SK-N-SH treated with all-trans-retinoic acid at 6 μM for 48 hours (cell line): ENCODE data around the gene FANCC.

Experiments
- ATAC-seq: fragments of 200-7000 bp; cut with Tn5 transposase; 3 replicates; pipeline ENCODE4 v1.9.1; 2020; ENCODE audit warnings: mild to moderate bottlenecking, moderate library complexity
- ARNTL ChIP-seq: fragments of 450-650 bp; formaldehyde crosslinking; IDR thresholded peaks from 2 replicates; pipeline ENCODE4 v1.5.0; 2020; ENCODE audit warnings: low read depth, mild to moderate bottlenecking, moderate library complexity, borderline replicate concordance
- BACH2 ChIP-seq: fragments of 250-450 bp; sonication (Bioruptor Pico); IDR thresholded peaks from 2 replicates; pipeline ENCODE4 v1.9.0; 2021; ENCODE audit warnings: mild to moderate bottlenecking, borderline replicate concordance
- CREB5 ChIP-seq: fragments of 250-450 bp; sonication (Bioruptor Pico); IDR thresholded peaks from 2 replicates; pipeline ENCODE4 v1.5.1; 2020; ENCODE audit warnings: low read depth, mild to moderate bottlenecking, moderate library complexity
- CSDC2 ChIP-seq: fragments of 250-450 bp; sonication (Bioruptor Pico); IDR thresholded peaks from 2 replicates; pipeline ENCODE4 v1.5.0; 2020; ENCODE audit warnings: mild to moderate bottlenecking, moderate library complexity
- ESRRG ChIP-seq: fragments of 250-450 bp; sonication (Bioruptor Pico); IDR thresholded peaks from 2 replicates; pipeline ENCODE4 v1.6.1; 2021; ENCODE audit warnings: mild to moderate bottlenecking
- GLIS3 ChIP-seq: fragments of 250-450 bp; sonication (Bioruptor Pico); IDR thresholded peaks from 2 replicates; pipeline ENCODE4 v1.5.0; 2020; ENCODE audit warnings: mild to moderate bottlenecking, moderate library complexity
- ISL1 ChIP-seq: fragments of 250-450 bp; sonication (Bioruptor Pico); IDR thresholded peaks from 2 replicates; pipeline ENCODE4 v2.1.2; 2022; ENCODE audit warnings: mild to moderate bottlenecking, moderate library complexity
- OSR1 ChIP-seq: fragments of 250-450 bp; sonication (Bioruptor Pico); IDR thresholded peaks from 2 replicates; pipeline ENCODE4 v1.8.0; 2022; ENCODE audit warnings: moderate library complexity, mild to moderate bottlenecking, inconsistent platforms
- PATZ1 ChIP-seq: fragments of 250-450 bp; sonication (Bioruptor Pico); IDR thresholded peaks from 2 replicates; pipeline ENCODE4 v1.8.0; 2020; ENCODE audit warnings: mild to moderate bottlenecking, moderate library complexity, borderline replicate concordance
- POU6F1 ChIP-seq: fragments of 250-450 bp; sonication (Bioruptor Pico); IDR thresholded peaks from 2 replicates; pipeline ENCODE4 v1.8.0; 2021; ENCODE audit warnings: low read depth, mild to moderate bottlenecking, moderate library complexity, borderline replicate concordance
- PPARA ChIP-seq: fragments of 250-450 bp; sonication (Bioruptor Pico); IDR thresholded peaks from 2 replicates; pipeline ENCODE4 v1.5.0; 2020; ENCODE audit warnings: mild to moderate bottlenecking, borderline replicate concordance
- RARB ChIP-seq: fragments of 250-450 bp; sonication (Bioruptor Pico); IDR thresholded peaks from 2 replicates; pipeline ENCODE4 v1.8.0; 2021; ENCODE audit warnings: mild to moderate bottlenecking, moderate library complexity
- SNAI2 ChIP-seq: fragments of 250-450 bp; sonication (Bioruptor Pico); IDR thresholded peaks from 2 replicates; pipeline ENCODE4 v1.5.0; 2020; ENCODE audit warnings: mild to moderate bottlenecking, moderate library complexity
- TCF4 ChIP-seq: fragments of 250-450 bp; sonication (Bioruptor Pico); IDR thresholded peaks from 2 replicates; pipeline ENCODE4 v1.8.0; 2021; ENCODE audit warnings: mild to moderate bottlenecking, moderate library complexity, borderline replicate concordance
- TOX ChIP-seq: fragments of 250-450 bp; sonication (Bioruptor Pico); IDR thresholded peaks from 2 replicates; pipeline ENCODE4 v1.8.0; 2021; ENCODE audit warnings: mild to moderate bottlenecking, moderate library complexity, borderline replicate concordance
- ZC3H10 ChIP-seq: fragments of 250-450 bp; sonication (Bioruptor Pico); IDR thresholded peaks from 2 replicates; pipeline ENCODE4 v1.5.1; 2021; ENCODE audit warnings: mild to moderate bottlenecking, moderate library complexity
- ZFP3 ChIP-seq: fragments of 250-450 bp; sonication (Bioruptor Pico); IDR thresholded peaks from 2 replicates; pipeline ENCODE4 v1.5.0; 2020; ENCODE audit warnings: mild to moderate bottlenecking, moderate library complexity
- ZFP30 ChIP-seq: fragments of 450-650 bp; formaldehyde crosslinking; IDR thresholded peaks from 2 replicates; pipeline ENCODE4 v1.5.0; 2022; ENCODE audit warnings: mild to moderate bottlenecking, moderate library complexity
- ZNF565 ChIP-seq: fragments of 450-650 bp; formaldehyde crosslinking; conservative IDR thresholded peaks from 2 replicates; pipeline ENCODE4 v1.5.0; 2020; ENCODE audit warnings: low read depth, mild to moderate bottlenecking, moderate library complexity
- ZNF70 ChIP-seq: fragments of 450-650 bp; formaldehyde crosslinking; IDR thresholded peaks from 2 replicates; pipeline ENCODE4 v1.5.0; 2020; ENCODE audit warnings: mild to moderate bottlenecking, moderate library complexity
- ZNF8 ChIP-seq: fragments of 450-650 bp; formaldehyde crosslinking; IDR thresholded peaks from 2 replicates; pipeline ENCODE4 v1.5.0; 2020; ENCODE audit warnings: mild to moderate bottlenecking, moderate library complexity
- TF ChIP-seq, protein P1 (sequence below): fragments of 250-450 bp; sonication (Bioruptor Pico); IDR thresholded peaks from 2 replicates; pipeline ENCODE4 v1.5.1; 2021; ENCODE audit warnings: mild to moderate bottlenecking, moderate library complexity
- TF ChIP-seq, protein P2 (sequence below): fragments of 250-450 bp; sonication (Bioruptor Pico); IDR thresholded peaks from 2 replicates; pipeline ENCODE4 v1.5.0; 2020; ENCODE audit warnings: mild to moderate bottlenecking, moderate library complexity

FANCC gene

DNA sequence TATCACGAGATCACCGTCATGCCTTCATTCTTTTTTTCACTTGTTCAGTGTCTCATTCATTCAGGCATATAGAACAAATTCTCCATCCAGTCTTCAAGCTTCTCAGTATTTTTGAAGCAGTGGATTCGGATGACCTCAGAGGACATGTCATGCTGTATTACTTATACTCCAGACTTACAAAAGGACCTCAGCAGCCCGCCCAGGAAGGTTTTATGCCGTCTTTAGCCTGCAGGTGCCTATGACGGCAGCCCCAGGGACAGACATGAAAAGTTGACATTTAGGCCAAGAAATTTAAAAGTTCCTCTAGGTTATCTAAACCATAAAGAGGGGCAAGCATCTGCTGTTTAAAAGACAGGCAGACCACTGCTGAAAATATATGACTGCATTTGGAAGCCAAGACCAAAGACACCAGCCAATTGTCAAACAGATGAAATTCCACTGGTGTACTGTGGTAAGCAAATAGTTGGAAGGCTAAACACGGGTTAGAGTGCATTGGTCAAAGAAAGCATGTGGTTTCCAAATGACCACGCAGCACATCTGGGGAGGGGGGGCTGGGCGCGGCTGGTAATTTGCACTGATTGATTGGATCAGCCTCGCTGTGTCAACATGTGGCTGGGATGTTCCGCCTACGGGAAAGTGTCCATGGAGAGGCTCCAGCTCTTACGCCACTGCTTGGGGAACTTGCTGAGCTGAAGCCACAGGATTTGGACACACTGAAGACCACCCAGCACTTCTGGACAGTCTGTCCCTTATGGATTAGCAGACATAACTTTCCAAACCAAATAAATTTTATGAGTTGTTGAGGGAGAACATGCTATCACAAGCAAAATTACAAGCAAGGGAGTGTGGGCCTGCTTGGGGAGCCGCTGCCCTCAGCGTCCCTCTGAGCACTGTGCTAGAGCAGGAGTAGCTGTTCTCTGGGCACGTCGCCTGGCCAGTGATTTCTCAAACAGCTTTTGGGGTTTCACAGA is 173.6 kb downstream of the FANCC start:
- no peak for ATAC-seq
- TF ChIP-seq ESRRG (no peak), ZFP30 (CRISPR knock-in tag) (no peak), POU6F1 (CRISPR knock-in tag) (no peak), OSR1 (CRISPR knock-in tag) (no peak), GLIS3 (CRISPR knock-in tag) (no peak), ARNTL (no peak), ZNF565 (CRISPR knock-in tag) (no peak)
- TF ChIP-seq, all 23 proteins: peak for 0

GRCh38 chr9:95142728-95143127 is 174.8 kb downstream of the FANCC start:
- TF ChIP-seq CSDC2 (CRISPR knock-in tag), result no peak
- TF ChIP-seq OSR1 (CRISPR knock-in tag), result no peak
- TF ChIP-seq ZFP3 (CRISPR knock-in tag), result no peak
- TF ChIP-seq ZNF8 (CRISPR knock-in tag), result no peak
- no peak for TF ChIP-seq ESRRG
- no peak for TF ChIP-seq CREB5 (CRISPR knock-in tag)
- no peak for TF ChIP-seq TOX (CRISPR knock-in tag)
- TF ChIP-seq ZC3H10 (CRISPR knock-in tag), result no peak
- no peak for TF ChIP-seq ISL1 (CRISPR knock-in tag)
- no peak for TF ChIP-seq ZFP30 (CRISPR knock-in tag)
- TF ChIP-seq ZNF70 (CRISPR knock-in tag), result no peak
- TF ChIP-seq ZNF565 (CRISPR knock-in tag), result no peak
- TF ChIP-seq PPARA, result no peak
- no peak for TF ChIP-seq RARB
- TF ChIP-seq, protein P1, sequence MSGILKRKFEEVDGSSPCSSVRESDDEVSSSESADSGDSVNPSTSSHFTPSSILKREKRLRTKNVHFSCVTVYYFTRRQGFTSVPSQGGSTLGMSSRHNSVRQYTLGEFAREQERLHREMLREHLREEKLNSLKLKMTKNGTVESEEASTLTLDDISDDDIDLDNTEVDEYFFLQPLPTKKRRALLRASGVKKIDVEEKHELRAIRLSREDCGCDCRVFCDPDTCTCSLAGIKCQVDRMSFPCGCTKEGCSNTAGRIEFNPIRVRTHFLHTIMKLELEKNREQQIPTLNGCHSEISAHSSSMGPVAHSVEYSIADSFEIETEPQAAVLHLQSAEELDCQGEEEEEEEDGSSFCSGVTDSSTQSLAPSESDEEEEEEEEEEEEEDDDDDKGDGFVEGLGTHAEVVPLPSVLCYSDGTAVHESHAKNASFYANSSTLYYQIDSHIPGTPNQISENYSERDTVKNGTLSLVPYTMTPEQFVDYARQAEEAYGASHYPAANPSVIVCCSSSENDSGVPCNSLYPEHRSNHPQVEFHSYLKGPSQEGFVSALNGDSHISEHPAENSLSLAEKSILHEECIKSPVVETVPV (CRISPR knock-in tag), result no peak
- no peak for TF ChIP-seq POU6F1 (CRISPR knock-in tag)
- TF ChIP-seq PATZ1 (CRISPR knock-in tag), result no peak
- no peak for TF ChIP-seq BACH2
- TF ChIP-seq SNAI2 (CRISPR knock-in tag), result no peak
- no peak for ATAC-seq

DNA sequence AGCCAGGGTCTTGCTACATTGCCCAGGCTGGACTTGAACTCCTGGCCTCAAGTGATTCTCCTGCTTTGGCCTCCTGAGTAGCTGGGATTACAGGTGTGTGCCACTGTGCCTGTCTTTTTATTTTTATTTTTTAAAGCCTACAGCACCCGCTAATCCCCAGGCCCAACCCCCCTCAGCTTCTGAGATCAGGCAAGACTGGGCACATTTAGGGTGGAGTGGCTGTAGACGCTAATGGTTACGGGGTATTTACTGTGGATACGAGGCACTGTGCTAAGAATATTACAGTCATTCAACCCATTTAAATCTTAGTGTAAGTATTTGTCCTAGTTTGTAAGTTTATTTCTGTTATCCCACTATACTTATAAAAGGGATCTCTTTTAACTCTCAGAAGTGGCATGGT is 175.2 kb downstream of the FANCC start:
- ATAC-seq, result no peak
- TF ChIP-seq, protein P2, sequence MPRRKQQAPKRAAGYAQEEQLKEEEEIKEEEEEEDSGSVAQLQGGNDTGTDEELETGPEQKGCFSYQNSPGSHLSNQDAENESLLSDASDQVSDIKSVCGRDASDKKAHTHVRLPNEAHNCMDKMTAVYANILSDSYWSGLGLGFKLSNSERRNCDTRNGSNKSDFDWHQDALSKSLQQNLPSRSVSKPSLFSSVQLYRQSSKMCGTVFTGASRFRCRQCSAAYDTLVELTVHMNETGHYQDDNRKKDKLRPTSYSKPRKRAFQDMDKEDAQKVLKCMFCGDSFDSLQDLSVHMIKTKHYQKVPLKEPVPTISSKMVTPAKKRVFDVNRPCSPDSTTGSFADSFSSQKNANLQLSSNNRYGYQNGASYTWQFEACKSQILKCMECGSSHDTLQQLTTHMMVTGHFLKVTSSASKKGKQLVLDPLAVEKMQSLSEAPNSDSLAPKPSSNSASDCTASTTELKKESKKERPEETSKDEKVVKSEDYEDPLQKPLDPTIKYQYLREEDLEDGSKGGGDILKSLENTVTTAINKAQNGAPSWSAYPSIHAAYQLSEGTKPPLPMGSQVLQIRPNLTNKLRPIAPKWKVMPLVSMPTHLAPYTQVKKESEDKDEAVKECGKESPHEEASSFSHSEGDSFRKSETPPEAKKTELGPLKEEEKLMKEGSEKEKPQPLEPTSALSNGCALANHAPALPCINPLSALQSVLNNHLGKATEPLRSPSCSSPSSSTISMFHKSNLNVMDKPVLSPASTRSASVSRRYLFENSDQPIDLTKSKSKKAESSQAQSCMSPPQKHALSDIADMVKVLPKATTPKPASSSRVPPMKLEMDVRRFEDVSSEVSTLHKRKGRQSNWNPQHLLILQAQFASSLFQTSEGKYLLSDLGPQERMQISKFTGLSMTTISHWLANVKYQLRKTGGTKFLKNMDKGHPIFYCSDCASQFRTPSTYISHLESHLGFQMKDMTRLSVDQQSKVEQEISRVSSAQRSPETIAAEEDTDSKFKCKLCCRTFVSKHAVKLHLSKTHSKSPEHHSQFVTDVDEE, result no peak
- TF ChIP-seq SNAI2 (CRISPR knock-in tag) (no peak), CREB5 (CRISPR knock-in tag) (no peak), CSDC2 (CRISPR knock-in tag) (no peak), ISL1 (CRISPR knock-in tag) (no peak), ZC3H10 (CRISPR knock-in tag) (no peak), OSR1 (CRISPR knock-in tag) (no peak), BACH2 (no peak), TCF4 (CRISPR knock-in tag) (no peak), ZFP30 (CRISPR knock-in tag) (no peak)
- TF ChIP-seq, protein P1 (CRISPR knock-in tag), result no peak
